Effector memory CD4-positive, alpha-beta T cell (primary cell): ENCODE results near the gene ST8SIA6.

Experiments
- DNase-seq, 3 donors: peaks; one replicate each; pipeline ENCODE4 v3.0.0-alpha.2; 2020
- H3K27ac ChIP-seq: 2 replicates; pipeline ENCODE4 v1.7.0; 2013; ENCODE audit warnings: mild to moderate bottlenecking, low read length, moderate library complexity; ENCODE audit not compliant: insufficient read depth, poor library complexity, severe bottlenecking
- H3K27me3 ChIP-seq: replicated peaks from 2 replicates; pipeline ENCODE4 v1.7.0; 2013; ENCODE audit warnings: mild to moderate bottlenecking, low read length; ENCODE audit not compliant: insufficient read depth, control insufficient read depth, poor library complexity, severe bottlenecking
- H3K36me3 ChIP-seq: 2 replicates; pipeline ENCODE4 v1.7.0; 2013; ENCODE audit warnings: mild to moderate bottlenecking, low read length, moderate library complexity; ENCODE audit not compliant: control insufficient read depth, insufficient read depth
- H3K4me1 ChIP-seq: 2 replicates; pipeline ENCODE4 v1.7.0; 2013; ENCODE audit warnings: low read length, mild to moderate bottlenecking; ENCODE audit not compliant: control insufficient read depth, insufficient read depth, poor library complexity, severe bottlenecking
- H3K4me3 ChIP-seq: 2 replicates; pipeline ENCODE4 v1.7.0; 2013; ENCODE audit warnings: low read length, low read depth, mild to moderate bottlenecking; ENCODE audit not compliant: insufficient read depth, poor library complexity, severe bottlenecking
- H3K9me3 ChIP-seq: 2 replicates; pipeline ENCODE4 v1.7.0; 2013; ENCODE audit warnings: mild to moderate bottlenecking, low read length, moderate library complexity; ENCODE audit not compliant: control insufficient read depth

Gene ST8SIA6

GRCh38 chr10:17479015-17479615, 24.7 kb upstream of the ST8SIA6 start:
- no peaks in the 10 kb centered on the region for H3K9me3 ChIP-seq
- no peaks in the 10 kb centered on the region for H3K4me1 ChIP-seq
- H3K36me3 ChIP-seq: no peaks in the 10 kb centered on the region
- no peak for DNase-seq
- no peaks in the 10 kb centered on the region for H3K27me3 ChIP-seq
- no peak overlapping the region for H3K4me3 ChIP-seq
- H3K27ac ChIP-seq: no peak overlapping the region

GRCh38 chr10:17476073-17476472, 21.7 kb upstream of the ST8SIA6 start:
- Histone ChIP-seq H3K36me3 (no peaks in the 10 kb centered on the region), H3K9me3 (no peaks in the 10 kb centered on the region), H3K4me3 (no peak overlapping the region), H3K27me3 (no peaks in the 10 kb centered on the region), H3K4me1 (no peaks in the 10 kb centered on the region), H3K27ac (no peak overlapping the region)
- DNase-seq: no peak

GRCh38 chr10:17475661-17476060, 21.3 kb upstream of the ST8SIA6 start:
- Histone ChIP-seq H3K4me1 (no peaks in the 10 kb centered on the region), H3K9me3 (no peaks in the 10 kb centered on the region), H3K27ac (no peak overlapping the region), H3K36me3 (no peaks in the 10 kb centered on the region), H3K27me3 (no peaks in the 10 kb centered on the region), H3K4me3 (no peak overlapping the region)
- no peak for DNase-seq

GRCh38 chr10:17474595-17475323, 20.4 kb upstream of the ST8SIA6 start:
- Histone ChIP-seq H3K27ac (no peak overlapping the region), H3K36me3 (no peaks in the 10 kb centered on the region), H3K4me3 (no peak overlapping the region), H3K9me3 (no peaks in the 10 kb centered on the region), H3K27me3 (no peaks in the 10 kb centered on the region), H3K4me1 (no peaks in the 10 kb centered on the region)
- no peak for DNase-seq

- no peak overlapping the region for H3K27ac ChIP-seq
Measured at GRCh38 chr10:17473228-17473950, 19.0 kb upstream of the ST8SIA6 start.

GRCh38 chr10:17472481-17473227, 18.3 kb upstream of the ST8SIA6 start:
- Histone ChIP-seq H3K27me3 (no peaks in the 10 kb centered on the region), H3K27ac (no peak overlapping the region), H3K36me3 (no peaks in the 10 kb centered on the region), H3K4me1 (no peaks in the 10 kb centered on the region), H3K4me3 (no peak overlapping the region), H3K9me3 (no peaks in the 10 kb centered on the region)
- no peak for DNase-seq

More at GRCh38 chr10:17473228-17473950, 19.0 kb upstream of the ST8SIA6 start:
- DNase-seq: no peak
- Histone ChIP-seq H3K27me3 (no peaks in the 10 kb centered on the region), H3K4me3 (no peak overlapping the region), H3K9me3 (no peaks in the 10 kb centered on the region), H3K36me3 (no peaks in the 10 kb centered on the region), H3K4me1 (no peaks in the 10 kb centered on the region)

- Histone ChIP-seq H3K9me3 (no peaks in the 10 kb centered on the region), H3K27me3 (no peaks in the 10 kb centered on the region), H3K4me1 (no peaks in the 10 kb centered on the region), H3K36me3 (no peaks in the 10 kb centered on the region), H3K4me3 (no peak overlapping the region), H3K27ac (no peak overlapping the region)
- no peak for DNase-seq
Measured at GRCh38 chr10:17470246-17470645, 15.9 kb upstream of the ST8SIA6 start.

- no peak for DNase-seq
- Histone ChIP-seq H3K9me3 (no peaks in the 10 kb centered on the region), H3K27ac (no peak overlapping the region), H3K36me3 (no peaks in the 10 kb centered on the region), H3K4me3 (no peak overlapping the region), H3K4me1 (no peaks in the 10 kb centered on the region), H3K27me3 (no peaks in the 10 kb centered on the region)
Measured at GRCh38 chr10:17465328-17466125, 11.1 kb upstream of the ST8SIA6 start.

GRCh38 chr10:17464545-17464944, 10.2 kb upstream of the ST8SIA6 start:
- no peaks in the 10 kb centered on the region for H3K27me3 ChIP-seq
- H3K4me1 ChIP-seq: no peaks in the 10 kb centered on the region
- no peak overlapping the region for H3K4me3 ChIP-seq
- H3K36me3 ChIP-seq: no peaks in the 10 kb centered on the region
- H3K27ac ChIP-seq: no peak overlapping the region
- H3K9me3 ChIP-seq: no peaks in the 10 kb centered on the region
- DNase-seq: no peak
